MM.1S (cell line): ENCODE data around the gene NCDN.

Experiments
- DNase-seq: peaks from one replicate; pipeline ENCODE4 v3.0.0-alpha.2; 2015
- H2AFZ ChIP-seq: fragments of 300-600 bp; sonication (generic); 2 replicates; pipeline ENCODE4 v1.6.0; 2016; ENCODE audit warnings: antibody characterized with exemption, low read length
- H3F3A ChIP-seq: fragments of 300-600 bp; sonication (generic); 2 replicates; pipeline ENCODE4 v1.6.1; 2016; ENCODE audit warnings: mild to moderate bottlenecking, antibody characterized with exemption, low read length, moderate library complexity, mixed read lengths; ENCODE audit not compliant: insufficient read depth
- H3K27ac ChIP-seq: fragments of 300-600 bp; sonication (generic); 2 replicates; pipeline ENCODE4 v1.5.1; 2016; ENCODE audit warnings: mild to moderate bottlenecking, low read length
- H3K27me3 ChIP-seq: fragments of 300-600 bp; sonication (generic); replicated peaks from 2 replicates; pipeline ENCODE4 v1.6.0; 2016; ENCODE audit warnings: low read length; ENCODE audit not compliant: insufficient read depth
- H3K36me3 ChIP-seq: fragments of 300-600 bp; sonication (generic); replicated peaks from 2 replicates; pipeline ENCODE4 v1.6.1; 2016; ENCODE audit warnings: mild to moderate bottlenecking, low read length, mixed read lengths; ENCODE audit not compliant: insufficient read depth
- H3K4me1 ChIP-seq: fragments of 300-600 bp; sonication (generic); 2 replicates; pipeline ENCODE4 v1.6.1; 2016; ENCODE audit warnings: low read length, mixed read lengths
- H3K4me2 ChIP-seq: fragments of 300-600 bp; sonication (generic); 2 replicates; pipeline ENCODE4 v1.6.0; 2016; ENCODE audit warnings: low read depth, low read length
- H3K4me3 ChIP-seq: fragments of 300-600 bp; sonication (generic); 2 replicates; pipeline ENCODE4 v1.5.1; 2016; ENCODE audit warnings: low read length, mixed read lengths
- H3K79me2 ChIP-seq: fragments of 300-600 bp; sonication (generic); 2 replicates; pipeline ENCODE4 v1.6.1; 2016; ENCODE audit warnings: mixed run types, low read length, mixed read lengths
- H3K9ac ChIP-seq: fragments of 300-600 bp; sonication (generic); 2 replicates; pipeline ENCODE4 v1.6.1; 2016; ENCODE audit warnings: low read length, mixed read lengths
- H3K9me2 ChIP-seq: fragments of 300-600 bp; sonication (generic); replicated peaks from 2 replicates; pipeline ENCODE4 v1.6.1; 2016; ENCODE audit warnings: mild to moderate bottlenecking, low read length, mixed read lengths; ENCODE audit not compliant: insufficient read depth
- H3K9me3 ChIP-seq: fragments of 300-600 bp; sonication (generic); replicated peaks from 2 replicates; pipeline ENCODE4 v1.6.1; 2016; ENCODE audit warnings: mild to moderate bottlenecking, low read length, mixed read lengths; ENCODE audit not compliant: insufficient read depth
- H4K20me1 ChIP-seq: fragments of 300-600 bp; sonication (generic); 2 replicates; pipeline ENCODE4 v1.6.1; 2016; ENCODE audit warnings: mild to moderate bottlenecking, low read length, moderate library complexity, mixed read lengths; ENCODE audit not compliant: insufficient read depth
- EZH2 ChIP-seq: fragments of 300-600 bp; sonication (generic); optimal IDR thresholded peaks from 2 replicates; pipeline ENCODE3; 2017; ENCODE audit warnings: low read depth, mild to moderate bottlenecking, antibody characterized with exemption, low read length, mixed read lengths
- EZH2phosphoT487 ChIP-seq: fragments of 300-600 bp; sonication (generic); IDR thresholded peaks from 2 replicates; pipeline ENCODE4 v1.6.1; 2018; ENCODE audit warnings: antibody characterized with exemption, low read length
- TF ChIP-seq, protein P1 (sequence below): fragments of 300-600 bp; sonication (generic); IDR thresholded peaks from 2 replicates; pipeline ENCODE4 v1.5.1; 2016; ENCODE audit warnings: antibody characterized with exemption, low read length, mixed read lengths

Gene NCDN

DNA sequence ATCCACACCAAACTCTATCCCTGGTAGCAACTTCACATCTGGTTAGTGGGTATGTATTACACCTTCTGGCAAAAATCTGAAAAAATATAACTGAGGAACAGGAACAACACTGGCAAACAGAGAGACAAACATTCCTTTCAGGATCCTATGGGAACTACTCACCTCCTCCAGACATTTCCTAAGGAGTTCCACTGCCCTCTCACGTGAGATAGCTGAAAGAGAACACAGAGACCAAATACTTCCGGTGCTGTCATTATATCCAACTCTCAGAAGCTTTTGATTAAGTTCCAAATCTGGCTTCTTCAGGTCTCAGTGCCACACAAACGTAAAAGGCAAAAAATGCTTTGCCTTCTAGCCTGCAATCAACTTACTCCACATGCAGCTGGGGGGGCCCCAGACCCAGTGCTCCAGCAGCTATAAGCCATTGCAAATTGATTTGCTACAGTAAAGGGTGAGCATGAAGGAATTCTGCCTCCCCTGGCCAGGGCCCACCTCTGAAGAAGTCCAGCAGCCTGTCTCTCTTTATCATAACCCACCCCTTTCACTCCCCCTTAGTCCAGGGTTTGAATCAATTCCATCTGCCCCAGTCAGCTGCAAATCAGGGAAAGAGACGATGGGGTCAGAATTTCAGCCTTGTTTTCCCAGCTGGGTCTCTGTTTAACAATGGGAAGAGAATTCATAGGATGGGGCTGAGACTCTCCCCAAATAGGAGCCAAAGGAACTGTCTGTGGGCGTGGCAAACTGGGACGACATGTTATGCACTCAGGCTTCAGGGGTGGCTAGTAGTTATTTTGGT is 47.7 kb downstream of the NCDN start:
- H3K27me3 ChIP-seq = no peaks in the 10 kb centered on the region
- H3K9me2 ChIP-seq = no peaks in the 10 kb centered on the region
- no peak for DNase-seq
- TF ChIP-seq EZH2phosphoT487 (no peak), EZH2 (no peak)
- TF ChIP-seq, protein P1, sequence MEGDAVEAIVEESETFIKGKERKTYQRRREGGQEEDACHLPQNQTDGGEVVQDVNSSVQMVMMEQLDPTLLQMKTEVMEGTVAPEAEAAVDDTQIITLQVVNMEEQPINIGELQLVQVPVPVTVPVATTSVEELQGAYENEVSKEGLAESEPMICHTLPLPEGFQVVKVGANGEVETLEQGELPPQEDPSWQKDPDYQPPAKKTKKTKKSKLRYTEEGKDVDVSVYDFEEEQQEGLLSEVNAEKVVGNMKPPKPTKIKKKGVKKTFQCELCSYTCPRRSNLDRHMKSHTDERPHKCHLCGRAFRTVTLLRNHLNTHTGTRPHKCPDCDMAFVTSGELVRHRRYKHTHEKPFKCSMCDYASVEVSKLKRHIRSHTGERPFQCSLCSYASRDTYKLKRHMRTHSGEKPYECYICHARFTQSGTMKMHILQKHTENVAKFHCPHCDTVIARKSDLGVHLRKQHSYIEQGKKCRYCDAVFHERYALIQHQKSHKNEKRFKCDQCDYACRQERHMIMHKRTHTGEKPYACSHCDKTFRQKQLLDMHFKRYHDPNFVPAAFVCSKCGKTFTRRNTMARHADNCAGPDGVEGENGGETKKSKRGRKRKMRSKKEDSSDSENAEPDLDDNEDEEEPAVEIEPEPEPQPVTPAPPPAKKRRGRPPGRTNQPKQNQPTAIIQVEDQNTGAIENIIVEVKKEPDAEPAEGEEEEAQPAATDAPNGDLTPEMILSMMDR = no peak
- H3K36me3 ChIP-seq = peaks cover 10% of the 10 kb centered on the region; the same call in 1 of the 2 replicates
- no peak overlapping the region for H3K4me3 ChIP-seq
- peaks cover 11% of the 10 kb centered on the region for H4K20me1 ChIP-seq
- H3K27ac ChIP-seq = no peak overlapping the region
- H2AFZ ChIP-seq = no peak overlapping the region
- no peak overlapping the region for H3K4me2 ChIP-seq
- no peak overlapping the region for H3K9ac ChIP-seq
- H3K4me1 ChIP-seq = no peaks in the 10 kb centered on the region
- H3K9me3 ChIP-seq = no peaks in the 10 kb centered on the region
- H3F3A ChIP-seq = no peaks in the 10 kb centered on the region
- peaks cover 64% of the 10 kb centered on the region for H3K79me2 ChIP-seq

DNA sequence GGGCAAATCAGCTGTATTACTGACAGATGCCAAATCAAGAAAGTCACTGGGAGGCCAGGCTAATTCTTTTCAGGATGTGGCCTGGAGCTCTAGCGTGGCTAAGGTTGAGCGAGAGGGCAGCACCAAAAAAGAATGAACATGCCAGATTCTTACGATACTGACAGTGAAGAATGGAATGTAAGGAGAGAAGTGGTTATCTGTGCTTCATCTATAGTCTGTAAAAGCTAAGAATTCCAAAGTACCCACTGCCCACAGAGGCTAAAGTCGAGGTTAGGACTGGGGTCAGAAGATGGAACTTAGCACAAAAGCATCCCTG is 48.2 kb downstream of the NCDN start:
- no peaks in the 10 kb centered on the region for H3K4me1 ChIP-seq
- H3K9ac ChIP-seq = no peak overlapping the region
- H3K79me2 ChIP-seq = peaks cover 70% of the 10 kb centered on the region
- no peak for DNase-seq
- H3K9me2 ChIP-seq = no peaks in the 10 kb centered on the region
- H3K27me3 ChIP-seq = no peaks in the 10 kb centered on the region
- no peaks in the 10 kb centered on the region for H3K9me3 ChIP-seq
- TF ChIP-seq EZH2 (no peak), EZH2phosphoT487 (no peak)
- TF ChIP-seq, protein P1 = no peak
- H3K36me3 ChIP-seq = peaks cover 10% of the 10 kb centered on the region; the same call in 1 of the 2 replicates
- H4K20me1 ChIP-seq = peaks cover 11% of the 10 kb centered on the region
- no peak overlapping the region for H3K4me3 ChIP-seq
- no peak overlapping the region for H3K27ac ChIP-seq
- no peak overlapping the region for H2AFZ ChIP-seq
- no peaks in the 10 kb centered on the region for H3F3A ChIP-seq
- H3K4me2 ChIP-seq = no peak overlapping the region

DNA sequence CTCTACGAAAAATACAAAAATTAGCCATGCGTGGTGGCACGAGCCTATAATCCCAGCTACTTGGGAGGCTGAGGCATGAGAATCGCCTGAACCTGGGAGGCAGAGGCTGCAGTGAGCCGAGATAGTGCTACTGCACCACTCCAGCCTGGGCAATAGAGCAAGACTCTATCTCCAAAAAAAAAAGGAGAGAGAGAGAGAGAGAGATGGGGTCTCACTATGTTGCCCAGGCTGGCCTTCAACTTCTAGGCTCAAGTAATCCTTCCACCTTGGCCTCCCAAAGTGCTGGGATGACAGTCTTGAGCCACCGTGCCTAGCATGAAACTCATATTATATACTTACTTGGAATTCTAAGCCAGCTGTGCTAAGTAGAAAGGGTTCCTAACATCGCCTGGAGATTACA is 54.1 kb downstream of the NCDN start:
- no peaks in the 10 kb centered on the region for H3F3A ChIP-seq
- peaks cover 6% of the 10 kb centered on the region; the same call in 1 of the 2 replicates for H3K36me3 ChIP-seq
- no peak overlapping the region for H3K27ac ChIP-seq
- H2AFZ ChIP-seq = no peak overlapping the region
- no peaks in the 10 kb centered on the region for H3K9me3 ChIP-seq
- peaks cover 25% of the 10 kb centered on the region for H4K20me1 ChIP-seq
- no peaks in the 10 kb centered on the region for H3K9me2 ChIP-seq
- H3K4me2 ChIP-seq = no peak overlapping the region
- peaks cover 100% of the 10 kb centered on the region for H3K79me2 ChIP-seq
- DNase-seq = no peak
- H3K4me3 ChIP-seq = no peak overlapping the region
- H3K9ac ChIP-seq = no peak overlapping the region
- TF ChIP-seq, protein P1 = no peak
- TF ChIP-seq EZH2phosphoT487 = no peak
- no peak for TF ChIP-seq EZH2
- H3K4me1 ChIP-seq = no peaks in the 10 kb centered on the region
- no peaks in the 10 kb centered on the region for H3K27me3 ChIP-seq
